Nephron (organoid): ENCODE data around the gene DUSP2.

ENCODE experiments used
- H3K27ac Mint-ChIP-seq, 3 experiments: 2 replicates each; pipeline ENCODE4 v1.8.0; 2020; ENCODE audit warnings: mixed read lengths in 3 of 3, mild to moderate bottlenecking in 2 of 3, moderate library complexity in 1 of 3
- H3K27me3 Mint-ChIP-seq: 2 replicates; pipeline ENCODE4 v1.8.0; 2021; ENCODE audit warnings: low read depth, mild to moderate bottlenecking, moderate library complexity, mixed read lengths
- H3K36me3 Mint-ChIP-seq: 2 replicates; pipeline ENCODE4 v1.8.0; 2020; ENCODE audit warnings: low read depth, mixed read lengths
- H3K4me1 Mint-ChIP-seq: 2 replicates; pipeline ENCODE4 v1.8.0; 2020; ENCODE audit warnings: mixed read lengths
- H3K4me3 Mint-ChIP-seq, 3 experiments: 2 replicates each; pipeline ENCODE4 v1.8.0; 2020; ENCODE audit warnings: mild to moderate bottlenecking in 3 of 3, mixed read lengths in 3 of 3, moderate library complexity in 2 of 3
- H3K9me3 Mint-ChIP-seq: 2 replicates; pipeline ENCODE4 v1.8.0; 2020; ENCODE audit warnings: mixed read lengths
- CTCF ChIP-seq, 3 experiments: fragments of 200-600 bp; sonication (generic); IDR thresholded peaks; one replicate each; pipeline ENCODE4 v1.5.0; 2021; ENCODE audit warnings: antibody characterized with exemption in 3 of 3; ENCODE audit not compliant: unreplicated experiment in 3 of 3

DUSP2 gene

DNA sequence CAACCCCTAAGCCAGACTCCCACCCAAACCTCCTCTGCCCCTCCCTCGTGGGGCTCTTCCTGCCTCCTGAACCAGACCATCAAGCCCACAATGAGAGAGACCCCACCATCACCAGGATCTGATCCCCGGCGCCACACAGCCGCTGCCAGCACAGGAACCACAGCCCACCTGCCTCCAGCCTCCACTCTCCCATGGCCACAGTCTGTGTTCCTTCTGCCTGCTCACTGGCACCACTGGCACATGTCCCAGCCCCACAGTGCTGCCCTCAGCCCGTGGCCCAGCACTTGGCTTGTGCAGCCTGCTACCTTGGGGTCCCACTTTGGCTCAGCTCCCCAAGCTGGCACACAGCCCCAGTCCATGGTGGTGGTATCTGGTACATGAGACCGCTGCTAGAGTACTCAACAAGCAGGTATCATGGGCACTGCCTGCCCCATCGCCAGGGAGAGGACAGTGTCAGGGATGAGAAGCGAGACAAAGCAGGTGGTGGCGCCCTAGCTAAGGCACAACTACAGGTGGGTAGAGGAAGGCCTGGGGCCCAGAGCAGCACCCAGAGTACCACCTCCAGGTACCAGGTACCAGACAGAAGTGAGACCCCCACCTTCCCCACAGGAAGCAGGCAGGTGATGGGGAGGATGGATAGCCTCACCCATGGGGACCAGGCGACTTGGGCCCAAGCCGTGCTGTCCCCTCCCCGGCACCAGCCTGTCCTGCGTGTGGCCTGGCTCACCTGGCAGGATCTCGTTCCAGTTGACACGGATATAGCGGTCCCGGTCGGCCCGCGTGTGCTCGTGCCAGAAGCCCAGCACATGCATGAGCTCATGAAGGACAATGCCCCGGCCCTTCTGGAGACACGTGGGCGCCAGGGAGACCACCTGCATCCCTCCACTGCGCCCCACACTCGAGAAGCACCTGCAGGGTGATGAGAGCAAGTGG, 13.2 kb downstream of the DUSP2 start:
- H3K27me3 Mint-ChIP-seq: peaks cover 47% of the 10 kb centered on the region
- no peak overlapping the region for H3K4me3 Mint-ChIP-seq
- no peak overlapping the region for H3K27ac Mint-ChIP-seq
- no peaks in the 10 kb centered on the region for H3K36me3 Mint-ChIP-seq
- no peaks in the 10 kb centered on the region for H3K9me3 Mint-ChIP-seq
- peaks cover 9% of the 10 kb centered on the region for H3K4me1 Mint-ChIP-seq
- TF ChIP-seq CTCF (IDR thresholded peaks at IDR 0.05; ENCODE audit: unreplicated experiment in 3 of 3): no peak

- peaks cover 6% of the 10 kb centered on the region for H3K4me1 Mint-ChIP-seq
- H3K4me3 Mint-ChIP-seq: no peak overlapping the region
- no peaks in the 10 kb centered on the region for H3K9me3 Mint-ChIP-seq
- TF ChIP-seq CTCF (IDR thresholded peaks at IDR 0.05; ENCODE audit: unreplicated experiment in 3 of 3): no peak
- H3K27me3 Mint-ChIP-seq: peaks cover 45% of the 10 kb centered on the region
- H3K27ac Mint-ChIP-seq: no peak overlapping the region
- H3K36me3 Mint-ChIP-seq: no peaks in the 10 kb centered on the region
Measured at GRCh38 chr2:96131152-96131812, 14.0 kb downstream of the DUSP2 start.

- no peak for TF ChIP-seq CTCF (IDR thresholded peaks at IDR 0.05; ENCODE audit: unreplicated experiment in 3 of 3)
- no peak overlapping the region for H3K27ac Mint-ChIP-seq
- H3K4me1 Mint-ChIP-seq: peaks cover 5% of the 10 kb centered on the region
- H3K4me3 Mint-ChIP-seq: no peak overlapping the region
- no peaks in the 10 kb centered on the region for H3K36me3 Mint-ChIP-seq
- H3K9me3 Mint-ChIP-seq: no peaks in the 10 kb centered on the region
- H3K27me3 Mint-ChIP-seq: peaks cover 41% of the 10 kb centered on the region
Measured at GRCh38 chr2:96130483-96130882, 14.8 kb downstream of the DUSP2 start.

DNA sequence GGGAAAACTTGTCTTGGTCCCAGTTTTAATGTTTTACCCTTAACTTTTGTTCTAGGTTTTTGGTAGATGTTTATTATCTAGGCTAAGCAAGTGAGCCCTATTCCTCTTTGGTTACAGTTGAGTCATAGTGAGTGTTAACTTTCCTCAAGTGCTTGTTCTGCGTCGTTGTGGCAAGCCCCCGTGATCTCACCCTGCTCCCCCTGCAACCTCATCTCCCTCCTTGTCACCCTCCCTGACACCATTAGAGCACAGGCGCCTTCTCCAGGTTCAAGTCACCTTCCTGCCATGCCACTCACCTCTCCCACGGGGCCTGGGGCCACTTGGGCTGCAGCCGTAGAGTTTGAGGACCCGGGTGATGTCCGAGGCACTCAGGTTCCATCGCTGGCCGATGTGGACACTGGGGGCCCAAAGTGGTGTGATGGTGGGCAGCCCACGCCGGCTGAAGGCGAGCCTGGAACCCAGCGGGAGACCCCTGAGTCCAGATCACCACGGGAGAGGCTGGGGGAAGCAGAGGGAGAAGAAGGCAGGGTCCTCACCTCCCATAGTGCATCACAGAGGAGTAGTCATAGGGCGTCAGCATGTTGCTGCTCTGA, 15.6 kb downstream of the DUSP2 start:
- TF ChIP-seq CTCF (IDR thresholded peaks at IDR 0.05; ENCODE audit: unreplicated experiment in 3 of 3): no peak
- Mint-ChIP-seq H3K27me3 (peaks cover 38% of the 10 kb centered on the region), H3K27ac (no peak overlapping the region)

DNA sequence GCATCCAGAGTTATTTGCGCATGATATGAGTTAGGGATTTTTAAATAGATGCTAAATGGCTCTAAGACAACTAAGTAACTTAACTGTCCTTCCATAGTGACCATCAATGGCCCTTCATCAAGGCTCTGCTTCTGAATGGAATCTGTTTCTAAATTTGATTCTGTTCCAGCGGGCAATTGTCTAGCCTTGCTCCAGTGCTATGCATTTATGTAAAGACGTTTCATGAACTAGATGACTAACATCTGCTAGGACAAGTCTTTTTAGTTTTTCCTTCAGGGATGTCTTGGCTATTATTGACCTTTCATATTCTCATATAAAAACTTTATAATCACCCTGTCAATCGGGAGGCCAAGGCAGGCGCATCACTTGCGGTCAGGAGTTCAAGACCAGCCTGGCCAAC, 16.8 kb downstream of the DUSP2 start:
- no peak for TF ChIP-seq CTCF (IDR thresholded peaks at IDR 0.05; ENCODE audit: unreplicated experiment in 3 of 3)
- H3K36me3 Mint-ChIP-seq: no peaks in the 10 kb centered on the region
- H3K9me3 Mint-ChIP-seq: no peaks in the 10 kb centered on the region
- H3K27me3 Mint-ChIP-seq: peaks cover 33% of the 10 kb centered on the region
- no peak overlapping the region for H3K4me3 Mint-ChIP-seq
- peaks cover 5% of the 10 kb centered on the region for H3K4me1 Mint-ChIP-seq
- H3K27ac Mint-ChIP-seq: no peak overlapping the region

More for the DNA sequence above, 15.6 kb downstream of the DUSP2 start:
- H3K9me3 Mint-ChIP-seq: no peaks in the 10 kb centered on the region
- no peaks in the 10 kb centered on the region for H3K36me3 Mint-ChIP-seq
- no peak overlapping the region for H3K4me3 Mint-ChIP-seq
- peaks cover 5% of the 10 kb centered on the region for H3K4me1 Mint-ChIP-seq
